Midbrain (tissue), 1 donor: ENCODE measurements around the gene SDK1.
"Not testable (repeated sequence)": the region's sequence is repeated elsewhere in the genome, so short reads cannot be mapped to it uniquely, and the experiment has no call there.

ENCODE experiments used
- DNase-seq: peaks from one replicate; lab custom pipeline; 2025; lab: John Stamatoyannopoulos, UW

SDK1 gene

DNA sequence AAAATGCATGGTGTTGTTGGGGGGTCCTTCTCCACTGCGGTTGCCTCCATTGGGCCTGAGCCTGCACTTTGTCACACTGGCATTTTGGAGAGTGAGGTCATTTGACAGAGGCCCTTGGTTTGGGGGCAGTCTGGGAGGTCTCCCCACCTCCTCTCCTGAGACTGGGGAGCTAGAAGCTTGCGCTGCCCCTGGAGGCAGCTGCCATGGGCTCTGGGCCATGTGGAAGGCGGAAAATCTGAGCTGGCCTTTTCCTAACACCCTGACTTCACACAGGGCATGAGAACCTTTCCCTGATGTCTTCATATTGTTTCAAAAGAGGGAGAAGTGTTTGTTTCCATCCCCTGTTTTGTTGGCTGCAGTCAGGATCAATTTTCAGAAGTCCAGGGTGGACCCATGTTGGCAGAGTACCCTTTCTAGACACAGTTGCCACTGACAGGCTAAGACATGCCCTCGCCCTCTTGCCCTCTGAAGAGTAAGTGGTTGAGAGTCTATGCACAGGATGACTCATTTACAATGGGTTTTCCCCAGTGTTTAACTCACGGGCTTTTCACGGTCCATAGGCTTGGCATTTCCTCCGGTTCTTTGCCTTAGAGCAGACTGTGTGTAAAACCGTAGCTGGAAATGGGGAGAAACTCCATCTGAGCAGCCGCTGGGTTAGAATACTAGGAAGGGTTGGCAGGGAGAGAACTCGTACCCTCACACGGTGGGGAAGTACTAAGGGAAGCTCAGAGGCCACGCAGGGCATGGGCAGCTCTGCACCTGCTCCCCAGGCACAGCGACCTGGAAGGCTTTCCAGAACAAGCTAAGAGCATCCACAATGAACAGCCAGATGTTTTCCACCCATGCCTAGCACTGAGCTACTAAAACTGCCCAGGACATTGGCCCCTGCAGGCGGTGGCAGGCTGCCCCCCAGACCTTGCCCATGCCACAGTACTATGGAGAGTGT lies 655.0 kb downstream of the SDK1 start:
- no peak for DNase-seq

DNA sequence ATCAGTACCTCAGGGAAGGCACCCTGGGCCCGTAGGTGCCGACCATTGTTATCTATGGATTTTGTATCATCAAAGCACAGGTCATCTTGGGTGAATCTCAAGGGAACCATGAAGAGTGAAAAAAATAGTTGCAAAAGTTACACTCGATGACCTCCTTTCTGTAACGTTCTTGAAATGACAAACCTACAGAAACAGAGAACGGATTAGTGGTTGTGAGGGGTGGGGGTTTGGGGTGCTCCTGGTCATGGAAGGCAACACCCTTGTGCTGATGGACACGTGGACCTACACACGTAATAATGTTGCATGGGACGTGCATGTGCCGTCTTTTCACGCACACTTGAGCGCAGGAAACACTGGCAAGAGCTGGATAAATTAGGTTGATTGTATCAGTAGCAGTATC lies 655.9 kb downstream of the SDK1 start:
- no peak for DNase-seq

DNA sequence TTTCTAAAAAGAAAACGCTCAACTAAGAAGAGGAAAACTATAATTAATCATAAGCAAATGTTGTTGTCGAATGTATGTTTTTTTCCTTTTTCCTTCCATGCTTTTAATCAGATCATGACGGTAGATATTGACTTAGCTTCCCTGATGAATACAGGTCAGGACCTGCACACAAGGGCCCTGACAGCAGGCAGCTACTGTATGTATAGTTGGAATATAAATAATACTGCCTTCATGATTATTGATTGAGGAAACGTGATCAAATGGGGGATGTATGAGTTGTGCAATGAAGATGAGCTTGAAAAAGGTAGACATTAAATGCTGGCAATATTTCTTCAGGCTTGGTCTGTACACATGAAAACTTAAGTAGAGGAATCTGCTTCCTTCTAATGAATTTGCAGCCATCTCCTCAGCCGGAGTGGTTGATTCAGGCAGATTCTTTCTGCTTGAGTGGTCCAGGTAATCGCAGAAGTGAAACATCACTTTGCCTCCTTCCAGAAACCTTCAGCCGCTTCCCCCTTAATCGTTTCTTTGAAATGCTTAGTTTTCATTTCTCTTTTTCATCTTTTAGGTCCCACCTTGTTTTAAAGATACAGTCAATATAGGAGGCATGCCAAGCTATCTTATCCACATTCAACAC lies 656.5 kb downstream of the SDK1 start:
- DNase-seq: no peak

DNA sequence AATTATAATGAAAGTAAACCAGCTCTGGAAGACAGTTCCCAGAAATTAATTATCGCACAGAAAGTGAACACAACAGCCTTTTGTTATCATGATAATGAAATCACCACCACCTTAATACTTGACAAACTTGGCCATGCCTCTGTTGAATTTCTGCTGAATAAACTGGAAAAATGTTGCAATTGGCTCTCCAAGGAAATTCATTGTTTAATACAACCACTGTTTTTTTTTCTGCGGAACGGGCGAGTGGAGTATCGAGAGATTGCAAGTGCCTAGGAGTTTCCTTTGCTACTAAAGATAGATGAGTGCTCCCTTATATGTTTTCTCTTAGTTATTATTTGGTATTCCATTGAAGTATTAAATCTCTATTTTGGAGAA lies 657.0 kb downstream of the SDK1 start:
- no peak for DNase-seq

DNA sequence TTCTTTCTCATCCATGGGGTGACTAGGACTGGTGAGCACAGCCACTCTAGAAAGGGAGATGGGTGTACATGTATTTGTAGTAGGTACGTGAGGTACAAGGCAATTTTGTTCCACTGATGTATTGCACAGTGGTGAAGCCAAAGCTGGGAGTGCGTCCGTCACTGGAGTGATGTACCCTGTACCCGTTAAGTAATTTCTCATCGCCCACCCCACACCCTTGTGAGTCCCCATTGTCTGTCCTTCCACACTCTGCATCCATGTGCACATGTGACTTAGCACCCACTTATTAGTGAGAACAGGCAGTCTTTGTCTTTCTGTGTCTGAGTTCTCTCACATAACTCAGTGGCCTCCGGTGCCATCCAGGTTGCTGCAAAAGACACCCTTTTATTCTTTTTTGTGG lies 658.3 kb downstream of the SDK1 start:
- DNase-seq: no peak

DNA sequence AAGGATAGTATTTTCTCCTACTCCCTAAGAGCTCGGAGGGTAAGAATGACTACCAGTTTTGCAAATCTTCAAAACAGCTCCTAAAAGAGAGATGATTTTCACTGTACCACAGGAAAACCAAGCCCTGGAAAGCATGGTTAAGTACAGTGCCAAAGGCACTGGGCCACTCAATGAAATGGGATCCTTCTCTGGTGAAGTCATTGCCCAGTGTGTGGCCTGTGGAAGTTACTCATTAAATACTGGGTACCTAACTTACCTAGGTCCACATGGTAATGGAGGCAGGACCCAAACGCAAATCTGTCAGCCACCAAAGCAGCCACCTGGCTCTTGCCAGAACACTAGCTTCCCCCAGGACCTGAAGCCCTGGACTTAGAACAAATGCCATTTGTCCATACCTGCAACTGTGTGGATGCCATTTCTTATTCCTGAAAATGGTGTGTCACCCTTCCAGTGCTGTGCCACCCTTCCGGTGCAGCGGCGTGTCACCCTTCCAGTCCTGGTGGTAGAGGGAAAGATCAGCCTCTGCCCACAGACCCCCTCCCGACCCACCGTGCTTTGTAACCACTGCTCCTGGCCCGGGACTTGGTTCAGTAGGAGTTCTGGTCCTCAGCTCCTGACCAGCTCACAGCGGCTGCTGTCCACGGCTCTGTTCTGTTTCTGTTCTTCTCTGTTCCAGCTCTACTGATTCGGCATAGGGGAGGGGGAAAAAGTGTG lies 659.2 kb downstream of the SDK1 start:
- no peak for DNase-seq

DNA sequence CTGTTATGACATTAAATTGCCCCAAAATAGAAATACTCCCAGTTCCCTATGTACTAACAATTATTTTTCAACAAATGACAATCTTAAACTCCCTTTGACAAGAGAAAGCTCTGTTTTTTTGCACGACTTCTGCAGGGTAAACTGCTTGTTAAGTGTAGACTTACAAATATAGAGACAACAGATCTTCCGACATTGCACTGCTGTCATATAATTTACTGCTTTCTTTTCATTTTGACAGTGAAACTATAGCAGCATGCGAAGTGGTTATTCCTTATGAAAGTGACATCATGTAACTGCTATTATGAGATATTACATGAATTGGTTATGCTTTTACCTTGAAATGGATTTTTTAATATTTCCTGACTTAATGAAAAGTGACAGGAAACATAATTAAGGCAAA lies 659.9 kb downstream of the SDK1 start:
- no peak for DNase-seq

DNA sequence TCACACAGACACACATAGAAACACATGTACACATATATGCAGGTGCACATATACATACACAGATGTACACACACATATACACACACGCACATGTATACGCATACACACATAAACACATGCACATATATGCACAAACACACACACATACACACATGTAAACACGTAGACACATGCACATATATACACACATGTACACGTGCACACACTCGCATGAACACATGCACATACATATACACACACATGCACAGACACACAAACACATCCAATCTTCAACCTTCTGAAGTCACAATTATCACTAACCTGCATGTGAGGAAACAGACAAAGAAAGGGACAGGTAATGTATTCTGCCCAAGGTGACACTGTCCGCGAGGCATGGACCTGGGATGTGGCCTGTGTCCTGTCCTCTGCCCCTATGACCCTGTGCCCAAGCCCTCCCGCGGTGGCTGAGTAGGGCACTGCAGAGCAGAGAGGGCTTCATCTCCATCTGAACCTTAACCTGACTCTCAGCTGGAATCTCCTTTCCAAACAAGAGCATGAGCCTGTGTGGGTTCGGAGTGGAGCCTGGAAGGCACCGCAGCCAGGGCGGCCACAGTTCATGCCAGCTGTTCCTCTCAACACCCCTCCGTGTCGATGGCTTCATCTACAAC lies 660.9 kb downstream of the SDK1 start:
- DNase-seq: no peak

DNA sequence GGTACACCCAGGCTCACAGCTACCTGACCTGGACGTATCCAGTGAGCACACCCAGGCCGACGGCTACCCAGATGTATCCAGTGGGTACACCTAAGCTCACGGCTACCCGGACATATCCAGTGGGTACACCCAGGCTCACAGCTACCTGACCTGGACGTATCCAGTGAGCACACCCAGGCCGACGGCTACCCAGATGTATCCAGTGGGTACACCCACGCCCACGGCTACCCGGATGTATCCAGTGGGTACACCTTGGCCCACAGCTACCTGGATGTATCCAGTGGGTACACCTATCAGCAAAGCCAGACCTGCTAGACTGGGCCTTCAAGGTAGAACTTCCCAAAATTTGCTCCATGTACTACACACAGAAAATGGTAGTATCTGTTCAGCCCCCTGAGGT lies 662.7 kb downstream of the SDK1 start:
- DNase-seq: not testable (repeated sequence)

DNA sequence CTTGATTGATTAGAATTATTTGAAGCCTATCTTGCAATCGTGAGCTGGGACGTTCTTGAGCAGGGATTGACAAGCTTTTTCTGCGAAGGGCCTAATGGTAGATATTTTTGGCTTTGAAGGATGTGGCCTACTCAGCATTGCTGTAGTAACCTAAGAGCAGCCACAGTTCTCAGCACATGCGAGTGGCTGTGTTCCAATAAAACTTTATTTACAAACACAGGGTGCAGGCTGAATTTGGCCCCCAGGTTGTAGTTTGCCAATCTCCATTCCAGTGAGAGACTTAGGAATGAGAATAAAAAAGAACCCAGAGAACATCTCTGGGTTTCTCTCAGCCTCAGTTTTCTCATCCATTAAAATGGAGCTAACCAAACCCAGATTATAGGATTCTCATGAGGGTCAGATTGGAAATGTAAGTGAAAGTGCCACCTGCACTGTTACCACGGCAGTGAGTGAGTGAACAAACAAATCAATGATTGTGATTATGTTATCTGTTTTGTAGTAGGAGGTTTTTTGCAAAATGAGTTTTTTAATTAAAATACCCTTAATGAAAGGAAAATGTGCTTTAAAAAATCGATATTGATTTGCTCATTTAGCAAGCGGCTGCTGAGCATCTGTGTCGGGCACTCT lies 664.0 kb downstream of the SDK1 start:
- DNase-seq: no peak

DNA sequence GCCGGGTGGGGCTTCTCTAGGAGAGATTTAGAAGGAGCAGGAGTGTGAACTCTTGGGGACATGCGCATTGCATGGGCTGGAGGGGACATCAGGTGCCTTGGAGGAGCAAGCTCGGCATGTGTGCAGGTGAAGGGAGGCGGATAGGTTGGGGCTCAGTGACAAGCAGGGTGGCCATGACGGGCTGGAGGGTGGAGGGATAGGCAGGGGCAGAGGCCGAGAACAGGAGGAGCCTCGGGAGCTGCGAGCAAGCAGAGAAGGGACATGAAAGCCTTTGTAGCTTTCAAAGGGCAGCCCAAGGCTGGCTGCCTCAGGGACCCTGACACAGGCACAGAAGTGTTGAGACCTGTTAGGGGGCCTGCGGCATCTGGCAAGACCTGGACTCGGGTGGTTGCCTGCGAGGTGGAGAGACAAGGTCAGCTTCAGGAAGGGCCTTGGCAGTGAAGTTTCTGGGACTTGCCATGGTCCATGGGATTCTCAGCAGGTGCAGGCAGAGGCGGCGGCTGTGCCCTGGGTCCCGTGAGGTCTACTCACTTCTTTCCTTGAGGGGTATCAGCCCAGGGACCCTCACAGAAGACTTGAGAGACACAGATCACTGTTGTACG lies 664.8 kb downstream of the SDK1 start:
- no peak for DNase-seq

DNA sequence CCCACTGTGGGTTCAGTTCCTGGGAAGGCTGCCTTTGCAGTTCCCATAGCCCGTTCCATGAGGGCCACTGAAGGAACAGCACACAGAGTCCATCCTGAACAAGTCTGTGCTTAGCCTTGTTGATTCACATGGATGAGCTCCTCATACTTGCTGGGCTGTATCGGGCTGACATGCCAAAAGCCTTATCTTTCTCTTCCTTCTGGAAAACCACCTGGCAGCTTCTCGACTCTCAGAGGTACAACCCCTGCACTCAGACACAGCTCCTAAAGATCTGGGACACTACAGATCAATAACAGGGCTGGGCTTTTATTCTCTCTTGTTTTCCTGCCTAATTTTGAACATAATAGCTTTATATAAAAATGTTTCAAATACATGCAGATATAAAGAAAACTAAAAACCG lies 667.2 kb downstream of the SDK1 start:
- DNase-seq: no peak

DNA sequence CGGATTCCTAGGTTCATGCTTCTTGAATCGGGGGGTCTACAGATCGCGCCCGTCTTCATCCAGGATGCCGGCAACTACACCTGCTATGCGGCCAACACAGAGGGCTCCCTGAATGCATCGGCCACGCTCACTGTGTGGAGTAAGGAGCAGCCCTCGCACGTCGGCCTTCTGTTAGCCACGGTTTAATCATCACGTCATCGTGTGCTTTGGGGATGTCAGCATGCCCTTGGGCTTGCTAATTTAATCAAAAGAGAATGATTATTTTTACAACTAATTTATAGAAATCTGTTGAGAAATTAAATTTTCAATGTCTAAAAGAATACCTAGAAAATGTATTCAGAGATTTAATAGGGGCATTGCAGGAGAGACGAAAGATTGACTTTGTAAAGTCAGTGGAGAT lies 668.2 kb downstream of the SDK1 start:
- DNase-seq: no peak

DNA sequence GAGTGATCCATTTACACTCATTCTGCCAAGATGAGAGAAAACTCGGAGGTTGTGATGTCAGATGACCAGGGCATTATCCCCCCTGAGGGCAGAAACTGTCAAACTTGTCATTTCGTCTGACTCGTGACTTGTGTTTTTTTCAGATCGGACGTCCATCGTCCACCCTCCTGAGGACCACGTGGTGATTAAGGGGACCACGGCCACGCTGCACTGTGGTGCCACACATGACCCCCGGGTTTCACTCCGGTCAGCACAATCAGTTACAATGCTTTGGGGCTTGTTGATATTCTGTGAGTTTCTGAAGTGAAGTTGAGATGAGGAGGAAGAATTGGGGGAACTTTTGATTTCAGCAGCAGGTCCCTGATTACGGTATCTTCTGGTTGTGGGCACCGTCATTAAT lies 670.3 kb downstream of the SDK1 start:
- no peak for DNase-seq

DNA sequence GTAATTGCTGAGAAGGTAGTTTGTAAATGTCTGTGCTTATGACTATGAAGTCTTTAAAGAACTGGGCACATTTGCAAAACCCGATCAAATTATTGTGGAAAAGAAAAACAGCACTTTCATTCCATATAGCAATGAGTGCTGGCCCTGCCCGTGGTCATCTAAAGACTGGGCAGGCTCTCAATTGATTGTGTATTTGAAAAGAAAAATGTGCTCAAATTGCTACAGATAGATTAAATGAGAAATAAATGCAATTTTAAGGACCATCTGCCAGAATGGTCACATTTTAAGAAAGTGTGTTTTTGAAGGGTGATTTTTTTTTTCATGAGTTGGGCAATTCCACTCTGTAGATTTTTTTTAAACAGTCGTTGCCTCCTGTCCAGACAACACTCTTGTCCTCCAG lies 672.2 kb downstream of the SDK1 start:
- DNase-seq: no peak

DNA sequence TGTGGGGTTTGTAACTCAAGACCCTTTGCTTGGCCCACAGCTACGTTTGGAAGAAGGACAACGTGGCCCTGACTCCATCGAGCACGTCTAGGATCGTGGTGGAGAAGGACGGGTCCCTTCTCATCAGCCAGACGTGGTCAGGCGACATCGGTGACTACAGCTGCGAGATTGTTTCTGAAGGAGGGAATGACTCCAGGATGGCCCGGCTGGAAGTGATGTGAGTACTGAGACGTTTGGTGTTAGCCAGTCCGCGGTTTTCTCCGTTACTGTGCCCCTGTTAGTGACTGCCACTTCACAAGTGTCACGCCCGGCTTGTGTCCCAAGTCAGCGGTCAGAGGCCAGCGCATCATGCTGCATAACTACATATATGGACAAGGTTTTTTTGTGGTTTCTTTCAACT lies 673.3 kb downstream of the SDK1 start:
- DNase-seq: no peak

DNA sequence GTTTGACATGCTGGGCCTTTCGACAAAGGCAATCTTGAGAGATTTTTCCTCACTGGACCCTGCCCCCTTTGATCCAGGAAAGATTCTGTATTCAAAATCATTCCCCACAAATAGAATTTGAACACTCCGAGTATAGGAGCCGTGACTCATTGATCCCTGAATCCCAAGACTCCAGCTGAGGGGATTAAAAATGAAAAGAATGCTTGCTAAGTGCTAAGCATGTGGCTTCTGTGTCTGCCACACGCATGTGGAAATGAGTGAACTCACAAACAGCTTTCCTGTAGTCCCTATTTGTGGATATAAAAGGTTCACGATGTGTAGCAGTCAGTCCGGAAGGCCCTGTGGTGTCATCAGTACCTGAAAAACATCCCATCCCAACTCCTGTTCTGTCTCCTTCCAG lies 674.3 kb downstream of the SDK1 start:
- DNase-seq: no peak

DNA sequence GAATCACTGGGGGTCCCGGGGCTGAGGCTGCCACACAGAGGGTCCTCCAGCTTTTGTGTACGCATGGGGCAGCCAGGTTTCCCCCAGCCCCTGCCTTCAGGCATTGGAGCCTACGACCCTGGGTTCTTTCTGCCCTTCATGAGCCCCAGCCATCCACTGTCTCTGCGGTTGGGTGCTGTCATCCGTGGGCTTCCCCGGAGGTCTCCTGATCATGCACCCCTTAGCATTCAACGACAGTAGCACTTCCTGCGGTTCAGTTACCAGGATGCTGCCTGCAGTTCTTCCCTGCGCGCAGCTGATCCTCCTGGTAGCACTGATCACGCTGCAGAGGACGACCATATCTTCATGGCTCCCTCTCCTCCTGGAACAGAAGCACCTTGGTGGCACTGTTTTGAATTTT lies 676.3 kb downstream of the SDK1 start:
- DNase-seq: no peak

DNA sequence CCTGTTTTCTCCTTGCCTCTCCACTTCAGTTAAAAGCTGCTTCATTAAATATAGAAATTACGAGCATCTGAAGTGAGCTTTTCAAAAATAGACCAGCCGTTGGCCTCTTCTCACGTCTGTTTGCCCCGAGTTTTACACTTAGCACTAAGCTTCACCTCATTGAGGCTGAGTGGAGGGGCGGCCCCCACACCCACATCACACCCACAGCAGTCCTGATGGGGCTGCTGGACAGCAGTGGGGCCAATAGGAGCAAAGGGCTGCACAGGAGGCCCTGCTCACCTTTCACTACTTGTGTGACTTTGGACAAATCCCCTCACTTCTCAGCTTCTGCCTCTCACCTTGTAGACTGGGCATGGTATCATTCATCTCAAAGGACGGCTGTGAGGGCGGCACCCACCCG lies 677.8 kb downstream of the SDK1 start:
- DNase-seq: no peak

DNA sequence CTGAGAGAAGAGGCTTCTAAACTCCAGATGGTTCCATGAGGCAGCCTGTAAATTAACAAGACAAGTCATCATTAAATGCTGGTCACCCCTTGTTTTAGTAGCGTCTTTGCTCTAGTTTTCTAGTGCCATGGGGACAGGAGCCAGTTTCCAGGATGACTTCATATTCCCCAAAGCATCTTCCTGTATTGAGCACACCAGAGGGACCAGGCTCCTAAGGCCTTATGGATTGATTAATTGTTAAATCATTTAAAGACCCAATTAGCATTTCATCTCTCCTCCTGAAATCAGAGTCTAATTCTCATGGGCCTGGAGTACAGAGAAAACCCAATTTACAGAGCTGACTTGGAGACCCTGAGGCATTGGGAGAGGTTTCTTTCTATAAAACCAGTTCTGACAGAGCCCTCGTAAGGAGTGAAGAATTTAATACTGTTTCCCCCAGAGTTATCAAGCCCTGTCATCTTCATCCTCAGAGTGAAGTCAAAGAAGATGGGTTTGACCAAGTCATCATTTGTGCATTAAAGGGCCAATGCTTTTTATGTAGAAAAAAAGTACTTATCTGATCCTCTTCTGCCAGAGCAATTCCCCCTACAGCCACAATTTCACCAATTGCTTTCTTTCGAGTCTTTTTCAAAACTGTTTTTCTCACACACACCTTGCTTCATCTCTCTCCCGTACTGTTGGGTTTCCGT lies 678.7 kb downstream of the SDK1 start:
- no peak for DNase-seq

DNA sequence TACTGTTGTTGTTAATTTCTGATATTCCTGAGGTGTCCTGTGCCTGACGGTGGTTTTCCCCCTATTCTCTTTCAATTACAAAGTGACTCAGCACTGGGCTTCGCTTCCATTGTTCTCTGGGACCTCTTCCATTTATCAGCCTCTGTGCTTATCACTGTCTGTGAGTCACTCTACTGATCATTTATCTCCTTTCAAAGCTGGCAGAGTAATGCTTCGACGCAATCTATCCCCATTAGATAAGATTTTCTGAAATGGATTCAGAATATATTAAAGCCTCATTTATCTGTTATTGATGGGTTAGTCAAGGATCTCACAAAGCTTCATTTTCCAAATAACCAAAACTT lies 679.2 kb downstream of the SDK1 start:
- no peak for DNase-seq
